HUES48 (cell line): ENCODE data around the gene SH3GL1.

Experiments used
- H3K27ac ChIP-seq: one replicate; pipeline ENCODE4 v1.7.0; 2013; ENCODE audit warnings: low read depth, low read length, inconsistent platforms
- H3K27me3 ChIP-seq: 2 replicates; pipeline ENCODE4 v1.6.1; 2013; ENCODE audit warnings: mild to moderate bottlenecking, low read length; ENCODE audit not compliant: control insufficient read depth, insufficient read depth
- H3K36me3 ChIP-seq: 2 replicates; pipeline ENCODE4 v1.6.1; 2013; ENCODE audit warnings: low read length; ENCODE audit not compliant: control insufficient read depth, insufficient read depth
- H3K4me1 ChIP-seq: 2 replicates; pipeline ENCODE4 v1.6.1; 2013; ENCODE audit warnings: mild to moderate bottlenecking, low read length; ENCODE audit not compliant: control insufficient read depth, insufficient read depth
- H3K4me3 ChIP-seq: 2 replicates; pipeline ENCODE4 v1.5.1; 2013; ENCODE audit warnings: mild to moderate bottlenecking, low read depth, low read length
- H3K9ac ChIP-seq: 2 replicates; pipeline ENCODE4 v1.6.1; 2013; ENCODE audit warnings: mild to moderate bottlenecking, low read depth, low read length, moderate library complexity
- H3K9me3 ChIP-seq: 2 replicates; pipeline ENCODE4 v1.6.1; 2013; ENCODE audit warnings: low read length; ENCODE audit not compliant: control insufficient read depth, insufficient read depth

Gene SH3GL1

GRCh38 chr19:4320419-4320818 is 79.9 kb downstream of the SH3GL1 start:
- no peaks in the 10 kb centered on the region for H3K4me1 ChIP-seq
- H3K9ac ChIP-seq, result no peak overlapping the region
- H3K36me3 ChIP-seq, result peaks cover 26% of the 10 kb centered on the region

GRCh38 chr19:4319067-4319718 is 81.2 kb downstream of the SH3GL1 start:
- Histone ChIP-seq H3K9ac (no peak overlapping the region), H3K27ac (no peak overlapping the region), H3K27me3 (no peaks in the 10 kb centered on the region), H3K4me3 (no peak overlapping the region), H3K4me1 (no peaks in the 10 kb centered on the region), H3K9me3 (0 out of 2 replicates have a peak, but pooled peaks cover 3% of the 10 kb centered on the region), H3K36me3 (peaks cover 31% of the 10 kb centered on the region)

More at GRCh38 chr19:4320419-4320818, 79.9 kb downstream of the SH3GL1 start:
- Histone ChIP-seq H3K9me3 (0 out of 2 replicates have a peak, but pooled peaks cover 3% of the 10 kb centered on the region), H3K27me3 (no peaks in the 10 kb centered on the region), H3K4me3 (no peak overlapping the region), H3K27ac (no peak overlapping the region)

GRCh38 chr19:4318460-4318859 is 81.9 kb downstream of the SH3GL1 start:
- Histone ChIP-seq H3K9me3 (0 out of 2 replicates have a peak, but pooled peaks cover 3% of the 10 kb centered on the region), H3K36me3 (peaks cover 31% of the 10 kb centered on the region)

DNA sequence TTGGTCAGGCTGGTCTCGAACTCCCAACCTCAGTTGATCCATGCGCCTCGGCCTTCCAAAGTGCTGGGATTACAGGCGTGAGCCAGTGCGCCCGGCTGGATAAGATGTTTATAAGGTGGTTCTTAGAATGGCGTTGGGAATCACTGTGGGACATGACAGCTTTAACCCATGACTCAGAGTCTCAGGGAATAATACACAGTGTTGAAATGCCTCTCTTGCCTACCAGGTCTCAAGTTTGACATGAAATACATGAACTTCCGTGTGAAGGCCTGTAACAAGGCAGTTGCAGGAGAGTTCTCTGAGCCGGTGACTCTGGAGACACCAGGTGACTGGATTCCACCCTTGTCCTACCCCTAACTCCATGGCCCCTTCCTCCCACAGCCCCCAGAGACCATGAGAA is 83.4 kb downstream of the SH3GL1 start:
- H3K4me3 ChIP-seq, result no peak overlapping the region

More at GRCh38 chr19:4318460-4318859, 81.9 kb downstream of the SH3GL1 start:
- no peaks in the 10 kb centered on the region for H3K27me3 ChIP-seq
- no peaks in the 10 kb centered on the region for H3K4me1 ChIP-seq
- H3K9ac ChIP-seq, result no peak overlapping the region
- H3K4me3 ChIP-seq, result no peak overlapping the region
- no peak overlapping the region for H3K27ac ChIP-seq

GRCh38 chr19:4313847-4314490 is 86.4 kb downstream of the SH3GL1 start:
- Histone ChIP-seq H3K27ac (no peak overlapping the region), H3K36me3 (peaks cover 58% of the 10 kb centered on the region), H3K9ac (no peak overlapping the region)

More for the DNA sequence above, 83.4 kb downstream of the SH3GL1 start:
- Histone ChIP-seq H3K27ac (no peak overlapping the region), H3K9me3 (0 out of 2 replicates have a peak, but pooled peaks cover 3% of the 10 kb centered on the region), H3K27me3 (no peaks in the 10 kb centered on the region), H3K4me1 (no peaks in the 10 kb centered on the region), H3K36me3 (peaks cover 41% of the 10 kb centered on the region), H3K9ac (no peak overlapping the region)

More at GRCh38 chr19:4313847-4314490, 86.4 kb downstream of the SH3GL1 start:
- Histone ChIP-seq H3K27me3 (no peaks in the 10 kb centered on the region), H3K4me3 (no peak overlapping the region), H3K9me3 (no peaks in the 10 kb centered on the region), H3K4me1 (no peaks in the 10 kb centered on the region)
